Measurements from ENCODE around the gene SHQ1.

- TF ChIP-seq, protein P1, sequence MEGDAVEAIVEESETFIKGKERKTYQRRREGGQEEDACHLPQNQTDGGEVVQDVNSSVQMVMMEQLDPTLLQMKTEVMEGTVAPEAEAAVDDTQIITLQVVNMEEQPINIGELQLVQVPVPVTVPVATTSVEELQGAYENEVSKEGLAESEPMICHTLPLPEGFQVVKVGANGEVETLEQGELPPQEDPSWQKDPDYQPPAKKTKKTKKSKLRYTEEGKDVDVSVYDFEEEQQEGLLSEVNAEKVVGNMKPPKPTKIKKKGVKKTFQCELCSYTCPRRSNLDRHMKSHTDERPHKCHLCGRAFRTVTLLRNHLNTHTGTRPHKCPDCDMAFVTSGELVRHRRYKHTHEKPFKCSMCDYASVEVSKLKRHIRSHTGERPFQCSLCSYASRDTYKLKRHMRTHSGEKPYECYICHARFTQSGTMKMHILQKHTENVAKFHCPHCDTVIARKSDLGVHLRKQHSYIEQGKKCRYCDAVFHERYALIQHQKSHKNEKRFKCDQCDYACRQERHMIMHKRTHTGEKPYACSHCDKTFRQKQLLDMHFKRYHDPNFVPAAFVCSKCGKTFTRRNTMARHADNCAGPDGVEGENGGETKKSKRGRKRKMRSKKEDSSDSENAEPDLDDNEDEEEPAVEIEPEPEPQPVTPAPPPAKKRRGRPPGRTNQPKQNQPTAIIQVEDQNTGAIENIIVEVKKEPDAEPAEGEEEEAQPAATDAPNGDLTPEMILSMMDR (IDR thresholded peaks at IDR 0.05; ENCODE audit: extremely low read depth in 1 of 2, insufficient read depth in 1 of 2, low read depth in 1 of 2, low read length in 2 of 2): no peak
- no peak for TF ChIP-seq POLR2A (IDR thresholded peaks at IDR 0.05; ENCODE audit: low read depth, low read length)
- TF ChIP-seq EZH2 (IDR thresholded peaks at IDR 0.05; ENCODE audit: borderline replicate concordance, low read depth, low read length, severe bottlenecking): no peak
- TF ChIP-seq, protein P2, sequence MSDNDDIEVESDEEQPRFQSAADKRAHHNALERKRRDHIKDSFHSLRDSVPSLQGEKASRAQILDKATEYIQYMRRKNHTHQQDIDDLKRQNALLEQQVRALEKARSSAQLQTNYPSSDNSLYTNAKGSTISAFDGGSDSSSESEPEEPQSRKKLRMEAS (IDR thresholded peaks at IDR 0.05; ENCODE audit: insufficient read depth, insufficient read length): no peak
- no peak for TF ChIP-seq POLR2AphosphoS5 (IDR thresholded peaks at IDR 0.05; ENCODE audit: insufficient read depth, low read depth, low read length)
- no peak for TF ChIP-seq GATA2 (IDR thresholded peaks at IDR 0.05; ENCODE audit: insufficient read depth, insufficient read length, low read depth, low read length)
- no peak for TF ChIP-seq FOS (IDR thresholded peaks at IDR 0.05; ENCODE audit: borderline replicate concordance, insufficient read depth, low read length)
- TF ChIP-seq JUN (IDR thresholded peaks at IDR 0.05; ENCODE audit: borderline replicate concordance, insufficient read depth, insufficient read length, low read depth): no peak
- no peak for TF ChIP-seq MYC (IDR thresholded peaks at IDR 0.05; ENCODE audit: low read depth, low read length)
Measured at GRCh38 chr3:72728958-72729467, 119.2 kb downstream of the SHQ1 start.

Measured in endothelial cell of umbilical vein (primary cell).